ENCODE data around the gene TWIST2.

DNA sequence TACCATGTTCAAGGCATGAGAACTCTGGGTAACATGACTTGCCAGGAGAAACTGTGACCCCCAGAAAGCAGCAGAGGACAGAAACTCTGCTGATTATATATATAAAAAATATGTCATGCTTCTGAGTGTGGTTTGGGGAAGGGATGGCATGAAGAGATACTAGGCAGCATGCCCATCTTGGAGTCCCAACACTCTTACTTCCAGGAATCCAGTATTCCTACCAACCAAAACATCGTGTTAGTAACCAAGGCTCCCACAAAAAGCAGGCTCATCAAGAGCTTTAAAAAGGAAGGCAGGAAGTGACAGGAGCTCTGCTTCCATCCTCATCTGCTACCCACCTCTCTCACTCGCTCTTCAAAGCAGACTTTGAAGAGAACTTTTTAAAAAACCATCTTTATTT is 31.6 kb upstream of the TWIST2 start:
- TF ChIP-seq, protein P1, sequence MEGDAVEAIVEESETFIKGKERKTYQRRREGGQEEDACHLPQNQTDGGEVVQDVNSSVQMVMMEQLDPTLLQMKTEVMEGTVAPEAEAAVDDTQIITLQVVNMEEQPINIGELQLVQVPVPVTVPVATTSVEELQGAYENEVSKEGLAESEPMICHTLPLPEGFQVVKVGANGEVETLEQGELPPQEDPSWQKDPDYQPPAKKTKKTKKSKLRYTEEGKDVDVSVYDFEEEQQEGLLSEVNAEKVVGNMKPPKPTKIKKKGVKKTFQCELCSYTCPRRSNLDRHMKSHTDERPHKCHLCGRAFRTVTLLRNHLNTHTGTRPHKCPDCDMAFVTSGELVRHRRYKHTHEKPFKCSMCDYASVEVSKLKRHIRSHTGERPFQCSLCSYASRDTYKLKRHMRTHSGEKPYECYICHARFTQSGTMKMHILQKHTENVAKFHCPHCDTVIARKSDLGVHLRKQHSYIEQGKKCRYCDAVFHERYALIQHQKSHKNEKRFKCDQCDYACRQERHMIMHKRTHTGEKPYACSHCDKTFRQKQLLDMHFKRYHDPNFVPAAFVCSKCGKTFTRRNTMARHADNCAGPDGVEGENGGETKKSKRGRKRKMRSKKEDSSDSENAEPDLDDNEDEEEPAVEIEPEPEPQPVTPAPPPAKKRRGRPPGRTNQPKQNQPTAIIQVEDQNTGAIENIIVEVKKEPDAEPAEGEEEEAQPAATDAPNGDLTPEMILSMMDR (IDR thresholded peaks at IDR 0.05; ENCODE audit: poor library complexity, severe bottlenecking): no peak
- TF ChIP-seq, protein P2, sequence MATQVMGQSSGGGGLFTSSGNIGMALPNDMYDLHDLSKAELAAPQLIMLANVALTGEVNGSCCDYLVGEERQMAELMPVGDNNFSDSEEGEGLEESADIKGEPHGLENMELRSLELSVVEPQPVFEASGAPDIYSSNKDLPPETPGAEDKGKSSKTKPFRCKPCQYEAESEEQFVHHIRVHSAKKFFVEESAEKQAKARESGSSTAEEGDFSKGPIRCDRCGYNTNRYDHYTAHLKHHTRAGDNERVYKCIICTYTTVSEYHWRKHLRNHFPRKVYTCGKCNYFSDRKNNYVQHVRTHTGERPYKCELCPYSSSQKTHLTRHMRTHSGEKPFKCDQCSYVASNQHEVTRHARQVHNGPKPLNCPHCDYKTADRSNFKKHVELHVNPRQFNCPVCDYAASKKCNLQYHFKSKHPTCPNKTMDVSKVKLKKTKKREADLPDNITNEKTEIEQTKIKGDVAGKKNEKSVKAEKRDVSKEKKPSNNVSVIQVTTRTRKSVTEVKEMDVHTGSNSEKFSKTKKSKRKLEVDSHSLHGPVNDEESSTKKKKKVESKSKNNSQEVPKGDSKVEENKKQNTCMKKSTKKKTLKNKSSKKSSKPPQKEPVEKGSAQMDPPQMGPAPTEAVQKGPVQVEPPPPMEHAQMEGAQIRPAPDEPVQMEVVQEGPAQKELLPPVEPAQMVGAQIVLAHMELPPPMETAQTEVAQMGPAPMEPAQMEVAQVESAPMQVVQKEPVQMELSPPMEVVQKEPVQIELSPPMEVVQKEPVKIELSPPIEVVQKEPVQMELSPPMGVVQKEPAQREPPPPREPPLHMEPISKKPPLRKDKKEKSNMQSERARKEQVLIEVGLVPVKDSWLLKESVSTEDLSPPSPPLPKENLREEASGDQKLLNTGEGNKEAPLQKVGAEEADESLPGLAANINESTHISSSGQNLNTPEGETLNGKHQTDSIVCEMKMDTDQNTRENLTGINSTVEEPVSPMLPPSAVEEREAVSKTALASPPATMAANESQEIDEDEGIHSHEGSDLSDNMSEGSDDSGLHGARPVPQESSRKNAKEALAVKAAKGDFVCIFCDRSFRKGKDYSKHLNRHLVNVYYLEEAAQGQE (IDR thresholded peaks at IDR 0.05; ENCODE audit: borderline replicate concordance): no peak
- TF ChIP-seq EZH2 (IDR thresholded peaks at IDR 0.05; ENCODE audit: borderline replicate concordance, insufficient read depth, low read length, poor library complexity, severe bottlenecking): no peak
- TF ChIP-seq POLR2AphosphoS5 (IDR thresholded peaks at IDR 0.05): no peak
- TF ChIP-seq SMC3 (conservative IDR thresholded peaks at IDR 0.05; ENCODE audit: poor library complexity): no peak

Data from neural cell (in vitro differentiated cells).